Activated naive CD8-positive, alpha-beta T cell (primary cell): ENCODE data around the gene CEP85L.

Source experiments
- H3K27ac Mint-ChIP-seq: one replicate; pipeline ENCODE4 v1.8.0; 2021; ENCODE audit warnings: mixed read lengths
- H3K27me3 Mint-ChIP-seq: one replicate; pipeline ENCODE4 v1.8.0; 2021; ENCODE audit warnings: mixed read lengths
- H3K36me3 Mint-ChIP-seq: one replicate; pipeline ENCODE4 v1.8.0; 2021; ENCODE audit warnings: mixed read lengths
- H3K4me1 Mint-ChIP-seq: one replicate; pipeline ENCODE4 v1.8.0; 2021; ENCODE audit warnings: low read depth, mixed read lengths
- H3K4me3 Mint-ChIP-seq: one replicate; pipeline ENCODE4 v1.8.0; 2021; ENCODE audit warnings: mild to moderate bottlenecking, mixed read lengths
- H3K9me3 Mint-ChIP-seq: one replicate; pipeline ENCODE4 v1.8.0; 2021; ENCODE audit warnings: low read depth, mixed read lengths

CEP85L gene

GRCh38 chr6:118651282-118652050 lies at the start of gene CEP85L:
TSS of gene CEP85L (minus strand) at chr6:118651591. CDS start at chr6:118651269, 322 bp downstream.
- peaks cover 51% of the 10 kb centered on the region for H3K4me1 Mint-ChIP-seq
- no peaks in the 10 kb centered on the region for H3K27me3 Mint-ChIP-seq
- H3K36me3 Mint-ChIP-seq: peaks cover 4% of the 10 kb centered on the region
- peak within 1 kb of the TSS; percentile 94 for H3K27ac Mint-ChIP-seq
- no peaks in the 10 kb centered on the region for H3K9me3 Mint-ChIP-seq
- peak within 1 kb of the TSS; percentile 91 for H3K4me3 Mint-ChIP-seq

GRCh38 chr6:118700531-118700930 lies 49.1 kb upstream of the CEP85L start:
- peaks cover 4% of the 10 kb centered on the region for H3K9me3 Mint-ChIP-seq
- H3K27ac Mint-ChIP-seq: peak overlapping the region; percentile 18
- H3K36me3 Mint-ChIP-seq: peaks cover 26% of the 10 kb centered on the region
- H3K4me3 Mint-ChIP-seq: no peak overlapping the region
- H3K4me1 Mint-ChIP-seq: peaks cover 89% of the 10 kb centered on the region
- no peaks in the 10 kb centered on the region for H3K27me3 Mint-ChIP-seq

- H3K4me1 Mint-ChIP-seq: peaks cover 89% of the 10 kb centered on the region
- H3K36me3 Mint-ChIP-seq: peaks cover 41% of the 10 kb centered on the region
- peak overlapping the region; percentile 41 for H3K27ac Mint-ChIP-seq
- no peaks in the 10 kb centered on the region for H3K27me3 Mint-ChIP-seq
- peaks cover 4% of the 10 kb centered on the region for H3K9me3 Mint-ChIP-seq
- H3K4me3 Mint-ChIP-seq: no peak overlapping the region
These were observed 46.2 kb upstream of the CEP85L start for GRCh38 chr6:118697554-118697953.

GRCh38 chr6:118696271-118696670 lies 44.9 kb upstream of the CEP85L start:
- H3K27ac Mint-ChIP-seq: peak overlapping the region; percentile 22
- peaks cover 37% of the 10 kb centered on the region for H3K36me3 Mint-ChIP-seq

GRCh38 chr6:118693562-118693961 lies 42.2 kb upstream of the CEP85L start:
- peaks cover 77% of the 10 kb centered on the region for H3K4me1 Mint-ChIP-seq
- H3K4me3 Mint-ChIP-seq: no peak overlapping the region
- H3K36me3 Mint-ChIP-seq: peaks cover 32% of the 10 kb centered on the region
- H3K27me3 Mint-ChIP-seq: no peaks in the 10 kb centered on the region
- no peaks in the 10 kb centered on the region for H3K9me3 Mint-ChIP-seq
- H3K27ac Mint-ChIP-seq: peak overlapping the region; percentile 66

More at GRCh38 chr6:118696271-118696670, 44.9 kb upstream of the CEP85L start:
- H3K9me3 Mint-ChIP-seq: peaks cover under 1% of the 10 kb centered on the region
- H3K27me3 Mint-ChIP-seq: no peaks in the 10 kb centered on the region
- H3K4me1 Mint-ChIP-seq: peaks cover 82% of the 10 kb centered on the region
- H3K4me3 Mint-ChIP-seq: no peak overlapping the region

GRCh38 chr6:118685823-118686449 lies 34.5 kb upstream of the CEP85L start:
- Mint-ChIP-seq H3K4me1 (peaks cover 71% of the 10 kb centered on the region), H3K4me3 (no peak overlapping the region), H3K9me3 (no peaks in the 10 kb centered on the region), H3K27ac (peak overlapping the region; percentile 82), H3K36me3 (peaks cover 2% of the 10 kb centered on the region), H3K27me3 (no peaks in the 10 kb centered on the region)

- H3K4me3 Mint-ChIP-seq: peak overlapping the region; percentile 21
- H3K4me1 Mint-ChIP-seq: peaks cover 73% of the 10 kb centered on the region
- H3K27ac Mint-ChIP-seq: peak overlapping the region; percentile 75
- H3K36me3 Mint-ChIP-seq: no peaks in the 10 kb centered on the region
- no peaks in the 10 kb centered on the region for H3K9me3 Mint-ChIP-seq
- no peaks in the 10 kb centered on the region for H3K27me3 Mint-ChIP-seq
These were observed 32.8 kb upstream of the CEP85L start for GRCh38 chr6:118683881-118684872.

GRCh38 chr6:118680452-118681095 lies 29.2 kb upstream of the CEP85L start:
- Mint-ChIP-seq H3K27me3 (no peaks in the 10 kb centered on the region), H3K36me3 (peaks cover 19% of the 10 kb centered on the region), H3K27ac (peak overlapping the region; percentile 79), H3K9me3 (peaks cover 5% of the 10 kb centered on the region), H3K4me1 (peaks cover 72% of the 10 kb centered on the region), H3K4me3 (peak overlapping the region; percentile 42)

GRCh38 chr6:118679327-118679901 lies 28.0 kb upstream of the CEP85L start:
- peaks cover 76% of the 10 kb centered on the region for H3K4me1 Mint-ChIP-seq
- H3K4me3 Mint-ChIP-seq: peak overlapping the region; percentile 62

GRCh38 chr6:118678866-118679265 lies 27.5 kb upstream of the CEP85L start:
- Mint-ChIP-seq H3K27me3 (no peaks in the 10 kb centered on the region), H3K4me1 (peaks cover 72% of the 10 kb centered on the region), H3K4me3 (peak overlapping the region; percentile 62), H3K9me3 (peaks cover 5% of the 10 kb centered on the region), H3K27ac (peak overlapping the region; percentile 19), H3K36me3 (peaks cover 21% of the 10 kb centered on the region)

More at GRCh38 chr6:118679327-118679901, 28.0 kb upstream of the CEP85L start:
- Mint-ChIP-seq H3K36me3 (peaks cover 20% of the 10 kb centered on the region), H3K9me3 (peaks cover 5% of the 10 kb centered on the region), H3K27ac (peak overlapping the region; percentile 19), H3K27me3 (no peaks in the 10 kb centered on the region)

- H3K27me3 Mint-ChIP-seq: no peaks in the 10 kb centered on the region
- H3K4me1 Mint-ChIP-seq: peaks cover 70% of the 10 kb centered on the region
- peaks cover 5% of the 10 kb centered on the region for H3K9me3 Mint-ChIP-seq
- no peak overlapping the region for H3K27ac Mint-ChIP-seq
- no peak overlapping the region for H3K4me3 Mint-ChIP-seq
- peaks cover 26% of the 10 kb centered on the region for H3K36me3 Mint-ChIP-seq
These were observed 25.8 kb upstream of the CEP85L start for GRCh38 chr6:118677193-118677592.

- H3K27me3 Mint-ChIP-seq: no peaks in the 10 kb centered on the region
- no peak overlapping the region for H3K27ac Mint-ChIP-seq
- H3K4me1 Mint-ChIP-seq: peaks cover 72% of the 10 kb centered on the region
- H3K9me3 Mint-ChIP-seq: peaks cover 5% of the 10 kb centered on the region
- H3K36me3 Mint-ChIP-seq: peaks cover 29% of the 10 kb centered on the region
- H3K4me3 Mint-ChIP-seq: no peak overlapping the region
These were observed 23.8 kb upstream of the CEP85L start for GRCh38 chr6:118675225-118675624.

GRCh38 chr6:118674772-118675171 lies 23.4 kb upstream of the CEP85L start:
- Mint-ChIP-seq H3K9me3 (peaks cover 5% of the 10 kb centered on the region), H3K27me3 (no peaks in the 10 kb centered on the region), H3K4me1 (peaks cover 73% of the 10 kb centered on the region), H3K27ac (no peak overlapping the region), H3K4me3 (no peak overlapping the region), H3K36me3 (peaks cover 29% of the 10 kb centered on the region)

- no peak overlapping the region for H3K4me3 Mint-ChIP-seq
- H3K27me3 Mint-ChIP-seq: no peaks in the 10 kb centered on the region
- peaks cover 3% of the 10 kb centered on the region for H3K9me3 Mint-ChIP-seq
- no peak overlapping the region for H3K27ac Mint-ChIP-seq
- peaks cover 25% of the 10 kb centered on the region for H3K36me3 Mint-ChIP-seq
- peaks cover 75% of the 10 kb centered on the region for H3K4me1 Mint-ChIP-seq
These were observed 21.3 kb upstream of the CEP85L start for GRCh38 chr6:118672678-118673077.
